GM23248 (cell line): ENCODE measurements around the gene CCND1.

Experiments
- EZH2 ChIP-seq: fragments of 200-600 bp; sonication (generic); IDR thresholded peaks from 2 replicates; pipeline ENCODE4 v1.6.1; 2018; ENCODE audit warnings: antibody characterized with exemption, mild to moderate bottlenecking; ENCODE audit not compliant: insufficient read depth, poor library complexity, severe bottlenecking
- EZH2phosphoT487 ChIP-seq: fragments of 200-600 bp; sonication (generic); IDR thresholded peaks from 2 replicates; pipeline ENCODE4 v1.6.1; 2018; ENCODE audit warnings: antibody characterized with exemption, moderate library complexity, mild to moderate bottlenecking, low read depth; ENCODE audit not compliant: insufficient read depth

GRCh38 chr11:69649576-69649900 is 8.6 kb downstream of the CCND1 start:
- no peak for TF ChIP-seq EZH2
- TF ChIP-seq EZH2phosphoT487, result no peak
